Measurements from ENCODE around the gene NACA. TPM values are rescaled to one million over a fixed set of nuclear protein-coding genes. Genes with fewer than 3 reads are reported as not detected.
A peak's percentile ranks its signal among the peaks of the same experiment; 100 is the strongest.
"Not testable (repeated sequence)": the region's sequence is repeated elsewhere in the genome, so short reads cannot be mapped to it uniquely, and the experiment has no call there.

Gene NACA
- total RNA-seq: 690 TPM

GRCh38 chr12:56724972-56725722 is at the start of gene NACA:
Gene NACA, minus strand, starts transcription at chr12:56725299. Its CDS starts 778 bp downstream, at chr12:56724521.
- intact Hi-C loops (cut with DNase I): no loop called here
- DNase-seq (ENCODE audit: low spot score) (peak; percentile 98), ATAC-seq (peak; percentile 98)

GRCh38 chr12:56773113-56773512 is 48.0 kb upstream of the NACA start:
- intact Hi-C loops (cut with DNase I): no loop called here
- no peak for ATAC-seq

GRCh38 chr12:56772625-56773024 is 47.5 kb upstream of the NACA start:
- no peak for ATAC-seq
- intact Hi-C loops (cut with DNase I): no loop called here
- no peak for DNase-seq (ENCODE audit: low spot score)

More at GRCh38 chr12:56773113-56773512, 48.0 kb upstream of the NACA start:
- DNase-seq (ENCODE audit: low spot score): no peak

GRCh38 chr12:56769868-56770267 is 44.8 kb upstream of the NACA start:
- ATAC-seq (no peak), DNase-seq (ENCODE audit: low spot score) (no peak)
- intact Hi-C loops (cut with DNase I): no loop called here

GRCh38 chr12:56768424-56768823 is 43.3 kb upstream of the NACA start:
- no peak for DNase-seq (ENCODE audit: low spot score)
- ATAC-seq: no peak

GRCh38 chr12:56766535-56766934 is 41.4 kb upstream of the NACA start:
- no peak for DNase-seq (ENCODE audit: low spot score)
- ATAC-seq: peak; percentile 65
- intact Hi-C loops (cut with DNase I): no loop called here

More at GRCh38 chr12:56768424-56768823, 43.3 kb upstream of the NACA start:
- intact Hi-C loops (cut with DNase I): no loop called here

GRCh38 chr12:56763753-56764657 is 38.9 kb upstream of the NACA start:
- DNase-seq (ENCODE audit: low spot score): no peak
- no peak for ATAC-seq
- intact Hi-C loops (cut with DNase I): no loop called here

- intact Hi-C loops (cut with DNase I): no loop called here
- ATAC-seq: no peak
- no peak for DNase-seq (ENCODE audit: low spot score)
Measured at GRCh38 chr12:56761812-56762211, 36.7 kb upstream of the NACA start.

- DNase-seq (ENCODE audit: low spot score): no peak
- no peak for ATAC-seq
- intact Hi-C loops (cut with DNase I): no loop called here
Measured at GRCh38 chr12:56760460-56760859, 35.4 kb upstream of the NACA start.

- intact Hi-C loops (cut with DNase I): no loop called here
Measured at GRCh38 chr12:56759263-56759908, 34.3 kb upstream of the NACA start.

GRCh38 chr12:56758728-56759262 is 33.7 kb upstream of the NACA start:
- no peak for ATAC-seq
- no peak for DNase-seq (ENCODE audit: low spot score)
- intact Hi-C loops (cut with DNase I): no loop called here

More at GRCh38 chr12:56759263-56759908, 34.3 kb upstream of the NACA start:
- no peak for ATAC-seq
- DNase-seq (ENCODE audit: low spot score): no peak

GRCh38 chr12:56757971-56758370 is 32.9 kb upstream of the NACA start:
- ATAC-seq; intact Hi-C loops (cut with DNase I): not testable (repeated sequence)

GRCh38 chr12:56753566-56753965 is 28.5 kb upstream of the NACA start:
- no peak for ATAC-seq
- no peak for DNase-seq (ENCODE audit: low spot score)
- intact Hi-C loops (cut with DNase I): no loop called here

More at GRCh38 chr12:56757971-56758370, 32.9 kb upstream of the NACA start:
- not testable (repeated sequence) for DNase-seq (ENCODE audit: low spot score)

GRCh38 chr12:56751712-56752598 is 26.9 kb upstream of the NACA start, which contains the start of gene PRIM1:
Gene PRIM1, minus strand, starts transcription at chr12:56752323. Its CDS starts 25 bp downstream, at chr12:56752298.
- peak; percentile 98 for ATAC-seq
- peak; percentile 85 for DNase-seq (ENCODE audit: low spot score)
- intact Hi-C loops (cut with DNase I): no loop called here

- intact Hi-C loops (cut with DNase I); ATAC-seq: not testable (repeated sequence)
Measured at GRCh38 chr12:56750596-56750995, 25.5 kb upstream of the NACA start.

GRCh38 chr12:56749853-56750252 is 24.8 kb upstream of the NACA start:
- DNase-seq (ENCODE audit: low spot score): no peak
- no peak for ATAC-seq
- intact Hi-C loops (cut with DNase I): no loop called here

More at GRCh38 chr12:56750596-56750995, 25.5 kb upstream of the NACA start:
- DNase-seq (ENCODE audit: low spot score): not testable (repeated sequence)

- intact Hi-C loops (cut with DNase I): no loop called here
- ATAC-seq (no peak), DNase-seq (ENCODE audit: low spot score) (no peak)
Measured at GRCh38 chr12:56749359-56749758, 24.3 kb upstream of the NACA start.
